Measurements from ENCODE around the gene CYREN.
"Not testable (repeated sequence)": the region's sequence is repeated elsewhere in the genome, so short reads cannot be mapped to it uniquely, and the experiment has no call there.

CYREN gene

GRCh38 chr7:135170274-135170997 is at the start of gene CYREN:
Gene CYREN (minus strand): TSS chr7:135170707. CDS start chr7:135168922, 1,785 bp downstream.
- DNase-seq, result peak; percentile 87 to 99

GRCh38 chr7:135217645-135218509 is 47.4 kb upstream of the CYREN start:
- DNase-seq, result no peak

GRCh38 chr7:135215698-135216097 is 45.2 kb upstream of the CYREN start:
- no peak for DNase-seq

- DNase-seq, result no peak
Measured at GRCh38 chr7:135215180-135215579, 44.7 kb upstream of the CYREN start.

- DNase-seq, result no peak
Measured at GRCh38 chr7:135213831-135214230, 43.3 kb upstream of the CYREN start.

GRCh38 chr7:135211946-135212685 is 41.6 kb upstream of the CYREN start:
- DNase-seq, result not testable (repeated sequence)

- peak; percentile 75 to 97 for DNase-seq
Measured at GRCh38 chr7:135211179-135211945, 40.9 kb upstream of the CYREN start, which contains the start of gene WDR91. Gene WDR91 (minus strand): TSS chr7:135211526. CDS start chr7:135211502, 24 bp downstream.

GRCh38 chr7:135210888-135211178 is 40.3 kb upstream of the CYREN start:
- DNase-seq, result peak; percentile 38 to 75

GRCh38 chr7:135209225-135209834 is 38.8 kb upstream of the CYREN start:
- no peak for DNase-seq

- DNase-seq, result no peak
Measured at GRCh38 chr7:135208102-135208793, 37.7 kb upstream of the CYREN start.

GRCh38 chr7:135207406-135208101 is 37.0 kb upstream of the CYREN start:
- DNase-seq, result no peak

- DNase-seq, result no peak
Measured at GRCh38 chr7:135206941-135207391, 36.5 kb upstream of the CYREN start.

GRCh38 chr7:135205850-135206249 is 35.3 kb upstream of the CYREN start:
- no peak for DNase-seq

- no peak for DNase-seq
Measured at GRCh38 chr7:135204876-135205275, 34.4 kb upstream of the CYREN start.

- no peak for DNase-seq
Measured at GRCh38 chr7:135204341-135204749, 33.8 kb upstream of the CYREN start.

GRCh38 chr7:135201350-135201749 is 30.8 kb upstream of the CYREN start:
- DNase-seq, result no peak

- no peak for DNase-seq
Measured at GRCh38 chr7:135200821-135201331, 30.4 kb upstream of the CYREN start.

GRCh38 chr7:135199439-135199838 is 28.9 kb upstream of the CYREN start:
- no peak for DNase-seq

GRCh38 chr7:135197906-135198655 is 27.6 kb upstream of the CYREN start:
- no peak for DNase-seq

- no peak for DNase-seq
Measured at GRCh38 chr7:135197343-135197742, 26.8 kb upstream of the CYREN start.
